ENCODE results near the gene XPR1. TPM values are rescaled to one million over a fixed set of nuclear protein-coding genes. Genes with fewer than 3 reads are reported as not detected.

XPR1 gene
- total RNA-seq, 1 experiment from 2014 or later: 19.9 TPM

DNA sequence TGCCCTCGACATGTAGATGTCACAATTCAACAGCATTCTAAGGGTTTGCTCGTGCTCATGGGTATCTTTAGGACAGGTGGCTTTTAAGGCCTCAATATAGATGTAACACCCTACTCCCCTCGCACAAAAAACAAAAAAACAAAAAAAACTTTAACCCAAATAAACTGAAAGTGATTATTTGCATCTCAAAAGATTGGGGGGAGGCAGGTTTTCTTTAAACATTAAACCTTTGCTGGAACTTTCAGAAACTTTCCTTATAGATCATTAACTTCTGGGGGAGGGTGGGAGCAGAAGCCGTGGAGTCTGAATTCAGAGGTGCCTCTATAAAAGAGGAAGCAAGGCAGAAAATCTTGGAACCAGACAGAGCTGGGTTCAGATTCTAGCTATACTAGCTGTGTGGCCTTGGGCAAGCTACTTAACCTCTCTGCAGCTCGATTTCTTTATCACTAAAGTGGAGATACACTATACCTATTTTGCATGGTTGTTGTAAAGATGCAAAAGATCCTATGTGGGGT, 277.7 kb downstream of the XPR1 start:
- no peak for ATAC-seq

DNA sequence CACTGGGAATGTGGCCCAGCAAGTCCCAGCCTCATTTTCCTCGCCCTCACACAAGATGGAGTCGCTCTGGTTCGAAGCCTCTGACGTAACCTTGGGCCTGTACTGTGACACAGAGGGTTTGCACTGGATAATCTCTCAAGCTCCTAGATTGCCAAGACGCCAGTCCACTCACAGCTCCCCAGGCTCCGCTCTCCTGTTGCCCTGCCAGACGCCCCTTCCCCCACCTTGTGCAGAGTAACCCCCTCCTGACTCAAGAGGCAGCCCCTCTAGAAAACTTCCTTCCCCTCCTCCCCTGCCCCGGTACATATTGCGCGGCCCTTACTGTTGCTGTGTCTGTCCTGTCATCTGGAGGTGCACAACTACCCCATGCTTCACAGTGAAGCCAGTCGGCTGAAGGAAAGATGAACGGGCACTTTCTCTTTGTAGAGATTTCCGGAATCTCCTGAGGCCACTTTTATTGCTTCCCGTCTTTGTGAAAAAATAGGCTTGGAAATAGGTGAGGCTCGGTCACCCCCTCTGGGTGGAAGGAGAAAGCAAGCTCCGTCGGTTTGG, 279.9 kb downstream of the XPR1 start:
- Histone ChIP-seq H3K27ac (ENCODE audit: low read depth, low read length) (no peak overlapping the region), H3K9me3 (ENCODE audit: control insufficient read depth in 1 of 2, insufficient read depth in 1 of 2, low read depth in 1 of 2, low read length in 2 of 2) (no peaks in the 10 kb centered on the region), H3K36me3 (ENCODE audit: control insufficient read depth in 1 of 2, insufficient read depth in 2 of 2, low read length in 2 of 2) (no peaks in the 10 kb centered on the region), H3K9me2 (ENCODE audit: insufficient read depth) (no peaks in the 10 kb centered on the region), H4K20me1 (ENCODE audit: insufficient read depth) (no peaks in the 10 kb centered on the region), H3K9ac (ENCODE audit: low read length) (no peak overlapping the region), H3K4me3 (replicated peaks in 1 of 2; ENCODE audit: low read depth in 1 of 2, low read length in 2 of 2) (no peak overlapping the region), H3K79me2 (ENCODE audit: insufficient read depth, low read length) (no peaks in the 10 kb centered on the region), H3K27me3 (ENCODE audit: insufficient read depth, low read length) (no peaks in the 10 kb centered on the region), H3K4me1 (ENCODE audit: control insufficient read depth in 1 of 2, insufficient read depth in 2 of 2, low read length in 2 of 2) (no peaks in the 10 kb centered on the region), H3K4me2 (ENCODE audit: low read length) (no peak overlapping the region), H2AFZ (ENCODE audit: low read depth, low read length, poor library complexity, severe bottlenecking) (no peak overlapping the region)
- ChIA-PET CTCF (no interaction called here), RAD21 (ENCODE audit: low non-redundant PET in 1 of 2, low total read pairs in 2 of 2, uncharacterized antibody in 2 of 2, unreplicated experiment in 2 of 2) (no interaction called here), POLR2A (interaction anchor here (0.7 kb wide), 1 partner anchor 26 kb away, joined by 3 read pairs; no protein-coding TSS in a partner anchor)
- intact Hi-C loops (cut with micrococcal nuclease): no loop called here
- ATAC-seq: no peak
- DNase-seq (ENCODE audit: low read depth, low spot score): no peak
- TF ChIP-seq, protein P1, sequence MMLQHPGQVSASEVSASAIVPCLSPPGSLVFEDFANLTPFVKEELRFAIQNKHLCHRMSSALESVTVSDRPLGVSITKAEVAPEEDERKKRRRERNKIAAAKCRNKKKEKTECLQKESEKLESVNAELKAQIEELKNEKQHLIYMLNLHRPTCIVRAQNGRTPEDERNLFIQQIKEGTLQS (IDR thresholded peaks at IDR 0.05): no peak
- no peak for TF ChIP-seq JUND (IDR thresholded peaks at IDR 0.05)
- no peak for TF ChIP-seq CEBPB (IDR thresholded peaks at IDR 0.05; ENCODE audit: low read depth)
- no peak for TF ChIP-seq POLR2AphosphoS5 (IDR thresholded peaks at IDR 0.05; ENCODE audit: low read depth, low read length)
- TF ChIP-seq TCF7L2 (IDR thresholded peaks at IDR 0.05; ENCODE audit: borderline replicate concordance, extremely low read depth, insufficient read depth, insufficient read length): no peak
- TF ChIP-seq SIN3A (IDR thresholded peaks at IDR 0.05; ENCODE audit: low read depth): no peak
- TF ChIP-seq EGR1 (IDR thresholded peaks at IDR 0.05; ENCODE audit: low read depth): no peak
- TF ChIP-seq, protein P2, sequence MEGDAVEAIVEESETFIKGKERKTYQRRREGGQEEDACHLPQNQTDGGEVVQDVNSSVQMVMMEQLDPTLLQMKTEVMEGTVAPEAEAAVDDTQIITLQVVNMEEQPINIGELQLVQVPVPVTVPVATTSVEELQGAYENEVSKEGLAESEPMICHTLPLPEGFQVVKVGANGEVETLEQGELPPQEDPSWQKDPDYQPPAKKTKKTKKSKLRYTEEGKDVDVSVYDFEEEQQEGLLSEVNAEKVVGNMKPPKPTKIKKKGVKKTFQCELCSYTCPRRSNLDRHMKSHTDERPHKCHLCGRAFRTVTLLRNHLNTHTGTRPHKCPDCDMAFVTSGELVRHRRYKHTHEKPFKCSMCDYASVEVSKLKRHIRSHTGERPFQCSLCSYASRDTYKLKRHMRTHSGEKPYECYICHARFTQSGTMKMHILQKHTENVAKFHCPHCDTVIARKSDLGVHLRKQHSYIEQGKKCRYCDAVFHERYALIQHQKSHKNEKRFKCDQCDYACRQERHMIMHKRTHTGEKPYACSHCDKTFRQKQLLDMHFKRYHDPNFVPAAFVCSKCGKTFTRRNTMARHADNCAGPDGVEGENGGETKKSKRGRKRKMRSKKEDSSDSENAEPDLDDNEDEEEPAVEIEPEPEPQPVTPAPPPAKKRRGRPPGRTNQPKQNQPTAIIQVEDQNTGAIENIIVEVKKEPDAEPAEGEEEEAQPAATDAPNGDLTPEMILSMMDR (IDR thresholded peaks at IDR 0.05 in 2 of 3, conservative IDR thresholded peaks at IDR 0.05 in 1 of 3; ENCODE audit: borderline replicate concordance in 1 of 3, insufficient read depth in 1 of 3, low read depth in 2 of 3, low read length in 2 of 3): no peak
- no peak for TF ChIP-seq EZH2phosphoT487 (IDR thresholded peaks at IDR 0.05; ENCODE audit: borderline replicate concordance)
- TF ChIP-seq POLR2A (IDR thresholded peaks at IDR 0.05; ENCODE audit: borderline replicate concordance, extremely low read depth, insufficient read depth, insufficient read length): no peak
- TF ChIP-seq, protein P3, sequence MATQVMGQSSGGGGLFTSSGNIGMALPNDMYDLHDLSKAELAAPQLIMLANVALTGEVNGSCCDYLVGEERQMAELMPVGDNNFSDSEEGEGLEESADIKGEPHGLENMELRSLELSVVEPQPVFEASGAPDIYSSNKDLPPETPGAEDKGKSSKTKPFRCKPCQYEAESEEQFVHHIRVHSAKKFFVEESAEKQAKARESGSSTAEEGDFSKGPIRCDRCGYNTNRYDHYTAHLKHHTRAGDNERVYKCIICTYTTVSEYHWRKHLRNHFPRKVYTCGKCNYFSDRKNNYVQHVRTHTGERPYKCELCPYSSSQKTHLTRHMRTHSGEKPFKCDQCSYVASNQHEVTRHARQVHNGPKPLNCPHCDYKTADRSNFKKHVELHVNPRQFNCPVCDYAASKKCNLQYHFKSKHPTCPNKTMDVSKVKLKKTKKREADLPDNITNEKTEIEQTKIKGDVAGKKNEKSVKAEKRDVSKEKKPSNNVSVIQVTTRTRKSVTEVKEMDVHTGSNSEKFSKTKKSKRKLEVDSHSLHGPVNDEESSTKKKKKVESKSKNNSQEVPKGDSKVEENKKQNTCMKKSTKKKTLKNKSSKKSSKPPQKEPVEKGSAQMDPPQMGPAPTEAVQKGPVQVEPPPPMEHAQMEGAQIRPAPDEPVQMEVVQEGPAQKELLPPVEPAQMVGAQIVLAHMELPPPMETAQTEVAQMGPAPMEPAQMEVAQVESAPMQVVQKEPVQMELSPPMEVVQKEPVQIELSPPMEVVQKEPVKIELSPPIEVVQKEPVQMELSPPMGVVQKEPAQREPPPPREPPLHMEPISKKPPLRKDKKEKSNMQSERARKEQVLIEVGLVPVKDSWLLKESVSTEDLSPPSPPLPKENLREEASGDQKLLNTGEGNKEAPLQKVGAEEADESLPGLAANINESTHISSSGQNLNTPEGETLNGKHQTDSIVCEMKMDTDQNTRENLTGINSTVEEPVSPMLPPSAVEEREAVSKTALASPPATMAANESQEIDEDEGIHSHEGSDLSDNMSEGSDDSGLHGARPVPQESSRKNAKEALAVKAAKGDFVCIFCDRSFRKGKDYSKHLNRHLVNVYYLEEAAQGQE (IDR thresholded peaks at IDR 0.05; ENCODE audit: low read depth): no peak
- TF ChIP-seq ELF1 (IDR thresholded peaks at IDR 0.05; ENCODE audit: borderline replicate concordance, low read depth): no peak
- no TSS peak for BruUV-seq (replicated peaks)

More for the DNA sequence above, 277.7 kb downstream of the XPR1 start:
- DNase-seq (ENCODE audit: low read depth, low spot score): no peak
- H3K27me3 ChIP-seq (ENCODE audit: insufficient read depth, low read length): no peaks in the 10 kb centered on the region
- H3K9me3 ChIP-seq (ENCODE audit: control insufficient read depth in 1 of 2, insufficient read depth in 1 of 2, low read depth in 1 of 2, low read length in 2 of 2): no peaks in the 10 kb centered on the region
- BruUV-seq (replicated peaks): no TSS peak
- TF ChIP-seq CBX3 (IDR thresholded peaks at IDR 0.05; ENCODE audit: low read depth): no peak
- intact Hi-C loops (cut with micrococcal nuclease): no loop called here
- H3K9me2 ChIP-seq (ENCODE audit: insufficient read depth): no peaks in the 10 kb centered on the region
- no peak overlapping the region for H2AFZ ChIP-seq (ENCODE audit: low read depth, low read length, poor library complexity, severe bottlenecking)
- POLR2A ChIA-PET: no interaction called here
- RAD21 ChIA-PET (ENCODE audit: low non-redundant PET in 1 of 2, low total read pairs in 2 of 2, uncharacterized antibody in 2 of 2, unreplicated experiment in 2 of 2): no interaction called here
- H3K4me3 ChIP-seq (replicated peaks in 1 of 2; ENCODE audit: low read depth in 1 of 2, low read length in 2 of 2): no peak overlapping the region
- CTCF ChIA-PET: no interaction called here
- H3K9ac ChIP-seq (ENCODE audit: low read length): no peak overlapping the region
- no peak overlapping the region for H3K27ac ChIP-seq (ENCODE audit: low read depth, low read length)
- H3K79me2 ChIP-seq (ENCODE audit: insufficient read depth, low read length): no peaks in the 10 kb centered on the region
- no peaks in the 10 kb centered on the region for H3K4me1 ChIP-seq (ENCODE audit: control insufficient read depth in 1 of 2, insufficient read depth in 2 of 2, low read length in 2 of 2)
- H3K36me3 ChIP-seq (ENCODE audit: control insufficient read depth in 1 of 2, insufficient read depth in 2 of 2, low read length in 2 of 2): no peaks in the 10 kb centered on the region
- no peaks in the 10 kb centered on the region for H4K20me1 ChIP-seq (ENCODE audit: insufficient read depth)
- no peak overlapping the region for H3K4me2 ChIP-seq (ENCODE audit: low read length)

Measured in HCT116 (cell line).